NCI-H187 (cell line): ENCODE data around the gene ALG5.

Experiments
- DNase-seq, 2 experiments: peaks; one replicate each; lab custom pipeline; 2025; lab: John Stamatoyannopoulos, UW

Gene ALG5

DNA sequence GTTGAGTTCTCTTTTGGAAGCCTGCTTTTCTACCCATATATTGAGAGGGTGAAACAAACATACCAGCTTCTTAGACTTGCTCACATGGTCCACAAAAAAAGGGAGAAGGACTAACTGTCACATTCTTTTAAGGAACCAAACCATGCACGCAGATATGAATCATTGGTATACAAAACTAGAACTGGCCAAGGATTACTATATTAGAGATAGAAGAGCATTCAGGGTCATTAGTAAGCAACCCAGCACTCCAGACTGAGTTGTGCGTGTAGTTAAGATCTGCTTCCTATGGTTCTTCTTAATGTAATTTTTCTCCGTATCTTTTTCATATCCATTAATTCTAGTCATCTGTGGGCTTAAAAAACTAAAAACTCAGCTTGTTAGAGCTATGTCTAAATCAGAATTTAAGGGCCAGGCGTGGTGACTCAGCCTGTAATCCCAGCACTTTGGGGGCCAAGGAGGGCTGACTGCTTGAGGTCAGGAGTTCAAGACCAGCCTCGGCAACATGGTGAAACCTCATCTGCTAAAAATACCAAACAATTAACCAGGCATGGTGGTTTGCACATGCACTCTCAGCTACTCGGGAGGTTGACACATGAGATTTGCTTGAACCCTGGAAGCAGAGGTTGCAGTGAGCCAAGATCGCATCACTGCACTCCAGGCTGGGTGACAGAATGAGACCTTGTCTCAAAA is 19.6 kb downstream of the ALG5 start:
- no peak for DNase-seq

DNA sequence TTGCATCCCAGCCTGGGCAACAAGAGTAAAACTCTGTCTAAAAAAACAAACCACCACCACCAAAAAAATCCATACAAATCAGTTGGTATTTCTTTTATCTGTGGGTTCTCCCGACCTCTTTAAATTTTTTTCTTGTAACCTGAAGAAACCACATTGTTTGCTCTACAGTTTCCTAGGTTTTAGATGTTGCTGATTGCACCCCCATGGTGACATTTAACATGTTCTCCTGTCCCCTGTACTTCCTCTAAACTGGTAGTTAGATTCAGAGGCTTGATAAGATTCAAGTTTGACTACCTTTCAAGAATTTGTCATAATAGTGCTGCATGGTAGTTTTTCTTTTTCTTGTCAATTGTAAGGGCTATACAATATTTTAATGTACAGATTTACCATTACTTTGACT is 24.0 kb downstream of the ALG5 start:
- DNase-seq = no peak

DNA sequence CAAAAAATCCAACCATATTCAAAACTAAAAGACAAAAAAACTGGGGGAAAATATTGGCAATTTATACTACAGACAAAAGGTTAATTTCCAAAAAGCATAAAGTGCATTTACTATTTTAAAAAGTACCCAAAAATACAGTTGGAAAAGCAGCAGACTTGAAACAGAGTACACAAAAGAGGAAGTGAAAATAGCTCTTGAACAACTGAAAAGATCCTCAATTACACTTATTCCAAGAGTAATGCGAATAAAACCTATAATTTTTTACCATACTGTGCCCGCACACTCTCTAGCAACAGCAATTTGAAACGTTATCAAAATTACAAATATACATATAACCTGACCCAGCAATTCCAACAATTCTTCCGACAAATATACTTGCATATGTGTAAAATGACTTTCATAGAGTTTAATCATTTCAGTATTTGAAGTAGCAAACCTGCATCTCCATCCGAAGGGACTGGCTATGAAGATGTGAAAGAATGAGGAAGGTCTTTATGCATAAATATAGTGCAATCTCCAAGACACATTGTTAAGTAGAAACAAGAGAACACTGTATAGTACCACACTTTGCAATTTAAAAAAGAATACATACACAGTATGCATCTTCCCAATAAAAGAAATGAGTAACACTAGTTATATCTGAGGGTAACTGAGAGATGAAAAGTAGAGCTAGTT is 25.4 kb downstream of the ALG5 start:
- no peak for DNase-seq

DNA sequence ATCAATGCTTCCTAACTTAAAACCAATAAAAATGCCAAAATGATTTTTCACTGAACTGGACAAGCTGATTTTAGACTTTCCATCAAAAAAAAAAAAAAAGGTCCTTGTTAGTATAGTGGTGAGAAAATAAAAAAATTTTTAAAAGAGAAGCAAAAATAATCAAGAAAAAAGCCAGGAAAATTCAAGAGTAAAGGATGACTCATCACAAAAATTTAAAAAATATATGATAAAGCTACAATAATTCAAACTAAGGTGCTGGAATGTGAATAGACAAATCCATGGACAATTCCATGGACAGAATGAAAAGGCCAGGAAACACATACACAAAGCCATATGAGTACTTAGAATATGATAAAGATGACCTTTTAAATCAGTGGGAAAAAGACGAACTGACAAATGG is 26.1 kb downstream of the ALG5 start:
- no peak for DNase-seq

DNA sequence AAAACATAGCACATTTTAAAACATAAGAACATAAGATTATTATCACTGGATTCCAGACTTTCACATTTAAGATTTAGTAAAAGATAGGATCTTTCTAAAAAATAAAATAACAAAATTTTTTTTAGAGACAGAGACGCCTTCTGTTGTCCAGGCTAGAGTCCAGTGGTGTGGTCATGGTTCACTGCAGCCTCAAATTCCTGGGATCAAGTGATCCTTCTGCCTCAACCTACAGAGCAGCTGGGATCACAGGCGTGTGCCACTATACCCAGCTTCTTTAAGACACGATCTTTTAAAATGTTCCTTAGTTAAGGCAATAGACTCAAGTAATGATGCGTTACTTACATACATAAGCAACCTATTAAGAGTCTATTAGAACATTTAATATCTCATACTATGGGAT is 32.7 kb downstream of the ALG5 start:
- DNase-seq = no peak

DNA sequence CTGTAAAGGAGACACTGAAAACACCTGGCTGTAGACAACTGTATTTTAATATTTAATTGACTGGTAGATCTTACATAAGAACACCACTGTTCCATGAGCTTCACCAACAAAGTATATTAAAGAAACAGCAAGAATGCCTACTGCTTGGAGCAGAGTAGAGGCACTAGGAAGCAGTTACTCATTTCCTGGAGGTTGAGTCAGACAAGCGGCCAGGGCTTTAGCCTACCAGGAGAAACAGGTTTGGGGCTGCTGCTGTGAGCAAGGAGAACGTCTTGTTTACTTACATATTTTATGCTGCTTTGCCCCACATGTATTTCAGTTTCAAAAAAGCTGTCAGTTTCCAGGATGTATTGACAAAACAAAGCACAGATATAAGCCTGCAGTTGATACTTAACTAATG is 33.4 kb downstream of the ALG5 start:
- no peak for DNase-seq

DNA sequence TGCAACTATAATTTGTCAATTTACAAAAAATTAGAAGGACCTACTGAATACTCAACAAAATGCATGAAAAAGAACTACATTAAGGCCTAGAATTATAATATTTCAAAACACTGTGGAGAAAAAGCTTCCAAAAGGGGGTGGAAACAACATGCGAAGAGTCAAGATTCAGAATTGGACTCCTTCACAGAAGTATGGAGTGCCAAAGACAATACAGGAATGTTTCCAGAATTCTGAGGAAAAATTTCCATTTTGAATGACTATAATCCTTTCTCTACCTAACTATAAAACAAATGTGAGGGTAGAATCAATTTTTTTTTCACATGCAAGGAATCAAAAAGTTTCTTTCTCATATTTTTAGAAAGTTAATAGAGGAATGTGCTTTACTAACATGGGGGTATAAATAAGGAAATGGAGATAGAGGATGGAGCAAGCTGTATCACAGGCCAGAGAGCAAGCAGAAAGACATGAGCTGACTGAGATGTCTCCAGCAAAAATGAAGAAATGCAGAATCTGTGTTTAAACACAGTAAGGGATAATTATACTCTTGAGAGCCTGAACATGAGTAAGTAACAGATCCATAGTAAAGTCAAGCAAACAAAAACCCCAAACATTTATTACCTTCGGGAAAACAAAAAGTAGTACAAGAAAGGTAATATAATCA is 39.6 kb downstream of the ALG5 start:
- no peak for DNase-seq

DNA sequence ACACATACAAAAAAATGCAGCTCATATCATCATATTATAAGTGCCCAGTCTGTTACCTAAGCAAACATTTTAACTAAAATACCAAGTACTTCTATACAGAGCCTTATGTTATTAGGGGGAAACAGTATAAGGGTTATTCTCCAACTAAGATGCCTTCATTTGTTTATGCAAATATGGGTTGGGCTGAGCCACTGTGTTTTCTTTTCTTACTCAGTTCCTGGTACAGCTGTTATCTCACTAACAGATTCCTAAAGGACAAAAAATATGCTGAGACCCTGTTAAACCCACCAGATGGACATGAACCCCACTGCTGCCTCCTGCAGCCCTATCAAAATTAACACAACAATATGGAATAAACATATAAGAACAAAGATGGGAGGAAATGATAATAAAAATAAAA is 44.6 kb downstream of the ALG5 start:
- DNase-seq = no peak

DNA sequence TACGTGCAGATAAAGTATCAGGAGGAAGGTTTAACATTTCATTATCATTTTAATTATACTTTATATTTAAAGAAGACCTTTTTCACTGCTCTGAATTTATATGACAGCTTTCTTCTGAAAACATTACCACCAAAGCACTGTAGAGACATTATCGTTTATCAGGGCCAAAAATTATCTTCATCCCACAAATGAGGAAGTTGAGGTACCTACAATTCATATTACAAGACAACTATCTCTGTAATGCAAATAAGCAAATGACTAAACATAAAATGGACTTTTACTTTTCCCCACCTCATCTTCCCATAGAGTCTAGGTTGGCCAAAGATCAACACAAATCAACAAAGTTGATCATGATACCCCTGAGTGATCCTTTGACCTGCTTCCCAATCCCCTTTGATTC is 48.2 kb downstream of the ALG5 start:
- DNase-seq = no peak

DNA sequence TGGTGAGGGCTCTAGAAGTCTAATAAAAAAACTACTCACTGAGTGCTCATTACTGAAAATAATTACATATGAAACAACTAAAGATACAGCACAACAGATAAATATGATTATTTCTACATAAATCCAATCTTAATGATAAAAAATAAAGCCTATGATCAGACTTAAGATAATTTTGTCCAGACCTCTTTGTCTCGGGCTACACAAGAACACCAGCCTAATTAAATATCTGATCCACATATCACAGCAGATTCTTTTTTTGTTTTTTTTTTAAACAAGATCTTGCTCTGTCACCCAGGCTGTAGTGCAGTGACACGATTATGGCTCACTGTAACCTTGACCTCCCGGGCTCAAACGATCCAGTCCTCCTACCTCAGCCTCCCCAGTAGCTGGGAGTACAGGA is 48.8 kb downstream of the ALG5 start:
- DNase-seq = no peak

DNA sequence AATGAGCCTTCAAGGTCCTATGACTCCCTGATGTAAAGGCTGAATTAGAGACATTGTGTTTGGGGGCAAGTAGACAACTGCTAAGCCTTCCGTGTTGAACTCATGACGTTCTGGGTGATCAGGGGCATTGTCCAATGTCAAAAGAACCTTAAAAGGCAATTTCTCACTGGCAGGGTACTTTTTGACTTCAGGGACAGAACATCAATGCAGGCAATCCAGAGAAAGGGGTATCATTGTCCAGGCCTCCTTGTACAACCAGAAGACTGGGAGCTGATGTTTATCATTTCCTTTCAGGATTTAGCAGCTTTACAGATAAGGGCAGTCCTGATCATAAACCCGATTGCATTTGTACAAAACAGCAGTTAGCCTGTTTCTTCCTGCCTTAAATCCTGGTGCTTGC is 54.1 kb downstream of the ALG5 start:
- no peak for DNase-seq

DNA sequence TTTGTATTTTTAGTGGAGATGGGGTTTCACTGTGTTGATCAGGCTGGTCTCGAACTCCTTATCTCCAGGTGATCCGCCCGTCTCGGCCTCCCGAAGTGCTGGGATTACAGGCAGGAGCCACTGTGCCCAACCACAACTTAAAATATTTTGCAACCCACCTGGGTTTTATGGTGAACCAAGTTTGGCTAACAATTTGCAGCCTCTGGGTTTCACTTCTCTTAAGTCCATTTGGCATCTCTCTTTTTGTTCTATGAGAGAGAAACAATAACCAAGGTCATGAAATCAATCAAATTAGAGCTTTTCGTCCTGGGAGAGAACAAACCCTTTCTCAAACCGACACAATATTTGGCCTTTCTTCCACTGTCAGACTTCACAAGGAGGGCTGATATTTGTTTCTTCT is 73.5 kb downstream of the ALG5 start:
- no peak for DNase-seq

DNA sequence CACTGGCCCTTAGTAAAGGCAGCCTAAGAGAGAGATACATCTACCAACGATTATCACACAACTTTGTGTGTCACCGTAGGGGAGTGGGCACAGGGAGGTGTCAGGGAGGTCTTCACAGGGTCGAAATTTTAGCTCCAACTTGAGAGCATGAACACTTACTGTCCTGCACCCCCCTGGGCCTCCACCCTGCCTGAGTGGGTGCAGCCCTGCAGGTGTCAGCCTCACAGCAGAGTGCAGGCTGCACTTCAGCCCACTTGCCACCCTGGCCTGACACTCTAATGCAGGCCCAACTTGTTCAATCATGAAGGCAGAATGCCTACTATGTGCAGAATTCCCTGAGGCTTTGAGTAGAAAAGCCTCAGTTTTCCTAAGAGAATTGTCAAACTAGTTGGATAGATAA is 75.1 kb downstream of the ALG5 start:
- DNase-seq = no peak

DNA sequence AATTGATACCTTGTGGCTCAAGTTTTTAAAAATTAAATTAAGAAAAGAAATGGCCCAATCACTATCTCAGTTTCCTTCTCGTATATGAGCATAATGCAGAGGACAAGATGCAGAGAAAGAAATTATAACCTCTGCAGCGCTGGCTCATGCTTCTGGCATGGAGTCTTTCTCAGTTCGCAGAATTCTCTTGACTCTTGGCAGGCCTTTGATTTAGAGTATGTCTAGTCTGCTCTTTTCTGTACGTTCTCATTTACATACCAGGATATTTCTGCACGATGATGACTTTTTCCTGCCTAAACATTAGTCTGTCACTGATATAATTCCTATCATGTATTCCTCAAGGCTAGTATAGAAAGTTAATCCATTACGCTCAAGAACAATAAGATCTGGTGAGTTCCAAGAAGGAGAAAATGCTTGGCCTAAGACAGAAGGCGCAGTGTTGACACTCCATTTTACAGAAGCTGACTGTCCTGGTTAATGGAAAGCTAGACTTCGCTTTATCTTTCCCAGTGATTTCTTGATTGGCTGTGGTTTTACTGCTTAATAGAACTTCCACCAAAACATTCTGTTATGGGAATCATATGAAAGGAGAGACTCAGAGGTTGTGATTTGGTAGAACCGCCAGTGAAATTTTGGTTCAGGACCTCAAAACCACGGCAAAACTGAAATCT is 77.4 kb downstream of the ALG5 start:
- no peak for DNase-seq

DNA sequence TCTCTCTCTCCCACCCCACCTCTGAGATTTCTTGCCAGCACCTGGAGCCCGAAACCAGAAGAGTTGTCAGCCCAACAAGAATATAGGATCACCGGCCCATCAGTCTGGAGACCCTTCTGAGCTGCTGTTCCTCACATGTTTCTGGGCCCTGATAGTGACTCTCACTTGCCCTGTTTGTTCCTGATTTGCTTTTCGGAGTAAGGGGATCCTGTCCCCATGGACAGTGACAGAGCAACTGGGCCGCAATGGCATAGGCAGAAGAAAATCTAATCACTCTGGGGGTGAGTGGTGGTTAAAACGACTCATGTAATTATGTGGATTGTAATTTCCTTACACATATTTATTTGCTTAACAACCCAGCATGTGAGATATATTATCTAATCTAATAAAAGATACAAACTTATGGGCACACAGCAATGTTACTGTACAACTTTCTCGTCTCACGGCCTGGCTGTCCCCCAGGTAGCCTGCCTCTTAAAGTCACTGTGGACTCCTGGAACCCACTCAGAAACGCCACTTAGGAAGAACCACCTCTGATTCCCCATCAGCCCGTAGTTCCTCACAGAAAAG is 78.4 kb downstream of the ALG5 start:
- no peak for DNase-seq

DNA sequence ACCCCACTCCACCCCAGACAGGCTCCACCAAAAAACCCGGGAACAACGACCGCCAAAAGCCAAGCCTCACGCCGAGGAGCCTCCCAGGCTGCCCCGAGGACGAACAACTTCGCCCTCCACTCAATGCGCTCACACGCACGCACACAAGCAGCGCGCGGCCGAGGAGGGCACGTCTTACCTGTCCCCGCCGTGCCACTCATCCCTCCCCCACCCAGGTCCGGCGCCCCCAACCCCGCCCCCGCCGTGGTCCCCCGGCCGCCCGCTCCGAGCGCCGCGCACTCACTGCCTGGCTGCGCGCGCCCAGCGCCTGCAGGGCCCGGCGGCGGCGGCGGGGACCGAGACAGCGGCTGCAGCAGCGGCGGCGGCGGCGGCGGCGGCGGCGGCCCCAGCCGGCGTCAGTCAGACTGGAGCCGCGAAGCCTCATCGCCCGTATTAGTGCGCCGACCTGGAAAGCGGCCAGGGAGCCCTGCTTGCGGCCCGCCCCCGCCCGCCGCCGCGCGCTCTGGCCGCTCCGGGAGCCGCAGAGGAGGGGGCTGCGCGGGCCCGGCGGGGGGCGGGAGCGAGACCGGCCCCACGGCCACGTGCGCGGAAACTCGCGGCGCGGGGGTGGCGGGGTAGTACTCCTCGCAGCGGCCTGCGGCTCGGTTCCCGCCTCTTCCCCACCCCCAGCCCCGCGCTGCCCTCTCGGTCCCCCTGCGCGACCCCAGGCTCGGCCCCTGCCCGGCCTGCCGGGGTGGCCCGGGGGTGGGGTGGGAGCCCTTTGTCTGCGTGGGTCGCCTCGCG is 79.1 kb downstream of the ALG5 start, which contains the start of gene SMAD9:
Gene SMAD9 (minus strand): TSS at position 406 of the 783 bp plus-strand sequence. CDS start 40,549 bp downstream, outside the sequence.
- peak; percentile 24 to 60 for DNase-seq

DNA sequence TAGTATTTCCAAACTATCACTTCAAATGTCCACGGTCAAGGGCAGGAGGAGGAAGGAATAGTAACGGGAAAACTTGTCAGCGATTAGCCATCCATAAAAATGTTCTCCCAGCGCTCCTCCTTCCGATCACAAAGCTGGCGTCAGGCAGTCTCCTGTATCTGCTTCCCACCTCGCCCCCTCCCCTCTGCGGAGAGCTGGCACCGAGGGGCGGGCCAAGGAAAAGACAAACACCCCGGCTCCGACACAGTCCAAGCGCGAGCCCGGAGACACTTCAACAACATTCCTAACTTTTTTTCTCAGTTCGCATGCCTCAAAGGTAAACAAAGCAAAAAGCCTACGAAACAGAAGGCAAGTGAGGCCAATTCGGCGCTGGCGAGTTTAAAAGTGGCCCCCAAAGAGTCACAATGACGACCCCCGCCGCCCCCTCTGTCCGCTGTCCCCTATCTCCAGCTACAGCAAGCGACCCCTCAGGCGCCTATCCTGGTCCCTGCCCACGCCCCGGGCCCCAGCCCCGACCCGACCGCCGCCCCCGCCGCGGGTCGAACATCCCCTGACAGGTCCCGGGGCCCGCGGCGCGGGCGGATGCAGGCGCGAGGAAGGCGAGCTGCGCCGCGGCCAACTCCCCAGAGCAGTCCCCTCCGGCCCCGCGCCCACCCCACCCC is 79.8 kb downstream of the ALG5 start:
- DNase-seq = peak in 1 of 2 experiments; percentile 40

DNA sequence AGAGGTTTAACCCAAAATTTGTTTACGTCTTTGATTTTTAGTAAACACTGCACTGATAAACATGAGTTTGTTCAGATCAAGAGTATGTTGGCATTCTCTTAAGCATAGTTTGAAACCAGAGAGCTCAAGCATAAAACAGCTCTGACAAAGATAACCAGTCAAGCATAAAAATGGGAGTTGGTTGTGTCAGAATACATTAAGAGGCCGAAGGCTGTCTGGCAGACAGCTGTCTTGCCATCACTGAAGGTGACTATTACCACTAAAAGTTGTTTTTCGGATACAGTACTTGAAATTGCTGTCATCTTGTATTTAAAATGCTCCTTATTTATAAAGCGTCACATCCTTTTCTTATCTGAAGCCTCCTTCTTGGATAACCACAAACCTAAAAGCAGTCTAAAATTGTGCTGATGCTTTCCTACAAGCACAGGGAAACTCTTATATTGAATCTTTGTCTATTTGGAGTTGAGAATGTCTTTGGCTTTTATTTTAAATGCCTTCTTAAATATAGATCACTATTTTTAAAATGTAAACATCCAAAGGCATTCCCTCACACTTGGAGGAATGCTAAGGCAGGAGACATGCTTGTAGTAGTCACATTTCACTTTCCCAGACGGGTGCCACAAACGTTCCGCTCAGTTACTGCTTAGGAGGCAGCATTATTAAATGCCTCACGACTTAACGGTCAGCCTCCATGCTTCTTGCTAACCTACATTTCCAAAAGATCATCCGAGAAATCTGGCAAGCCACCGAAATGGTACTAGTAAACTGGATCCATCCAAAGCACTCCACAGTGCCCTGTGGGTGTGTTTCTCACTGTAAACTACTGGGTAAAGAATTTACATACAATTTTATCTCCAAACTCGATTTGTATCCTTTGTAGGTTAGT is 80.7 kb downstream of the ALG5 start:
- DNase-seq = peak in 1 of 2 experiments; percentile 29

DNA sequence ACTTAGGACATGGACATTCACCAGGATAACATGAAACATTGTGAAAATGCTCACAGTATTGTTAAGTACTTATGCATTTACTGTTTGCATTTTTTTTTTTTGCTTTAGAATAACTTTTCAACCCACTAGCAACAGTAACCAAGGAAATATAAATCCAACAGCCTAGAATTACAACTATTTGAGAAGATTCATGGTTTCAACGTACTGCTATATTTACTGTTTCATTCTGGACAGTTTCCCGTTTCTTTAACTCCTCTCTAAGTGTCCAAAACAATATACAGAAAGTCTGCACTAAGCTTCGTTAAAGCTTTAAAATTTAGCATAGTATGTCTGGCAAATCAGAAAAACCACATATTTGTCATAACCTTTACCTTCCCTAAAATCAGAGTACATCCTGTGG is 81.8 kb downstream of the ALG5 start:
- no peak for DNase-seq
